Dendritic cell treated with granulocyte-macrophage colony-stimulating factor and Interleukin-4, amounts not matched to agents 40 ng/mL and 50 ng/mL, for 4 days (primary cell): Measurements from ENCODE around the gene IL15RA.
"Not testable (repeated sequence)": the region's sequence is repeated elsewhere in the genome, so short reads cannot be mapped to it uniquely, and the experiment has no call there.

ENCODE experiments used
- H3K27ac Mint-ChIP-seq: one replicate; pipeline ENCODE4 v1.8.0; 2022; ENCODE audit warnings: mild to moderate bottlenecking, mixed read lengths
- H3K27me3 Mint-ChIP-seq: one replicate; pipeline ENCODE4 v1.8.0; 2022; ENCODE audit warnings: mild to moderate bottlenecking, mixed read lengths
- H3K36me3 Mint-ChIP-seq: one replicate; pipeline ENCODE4 v1.8.0; 2022; ENCODE audit warnings: low read depth, mixed read lengths
- H3K4me1 Mint-ChIP-seq: one replicate; pipeline ENCODE4 v1.8.0; 2022; ENCODE audit warnings: low read depth, mixed read lengths
- H3K4me3 Mint-ChIP-seq: one replicate; pipeline ENCODE4 v1.8.0; 2022; ENCODE audit warnings: mild to moderate bottlenecking, moderate library complexity, mixed read lengths
- H3K9me3 Mint-ChIP-seq: one replicate; pipeline ENCODE4 v1.8.0; 2022; ENCODE audit warnings: mixed read lengths
- intact Hi-C: fragments of 100-400 bp; cut with micrococcal nuclease; formaldehyde crosslinking; loops from one replicate; pipeline ENCODE4 v1.15.0; 2022

The IL15RA gene

GRCh38 chr10:5930272-5930671 lies 47.1 kb downstream of the IL15RA start:
- Mint-ChIP-seq H3K4me3 (no peak overlapping the region), H3K36me3 (peaks cover 92% of the 10 kb centered on the region), H3K4me1 (no peaks in the 10 kb centered on the region), H3K27me3 (no peaks in the 10 kb centered on the region), H3K9me3 (no peaks in the 10 kb centered on the region), H3K27ac (no peak overlapping the region)
- intact Hi-C loops: no loop called here

- intact Hi-C loops: no loop called here
- H3K9me3 Mint-ChIP-seq: no peaks in the 10 kb centered on the region
- no peak overlapping the region for H3K4me3 Mint-ChIP-seq
- H3K36me3 Mint-ChIP-seq: peaks cover 96% of the 10 kb centered on the region
- no peak overlapping the region for H3K27ac Mint-ChIP-seq
- H3K27me3 Mint-ChIP-seq: no peaks in the 10 kb centered on the region
- no peaks in the 10 kb centered on the region for H3K4me1 Mint-ChIP-seq
Measured at GRCh38 chr10:5929442-5929841, 47.9 kb downstream of the IL15RA start.

- Mint-ChIP-seq H3K4me1 (no peaks in the 10 kb centered on the region), H3K27ac (no peak overlapping the region), H3K9me3 (no peaks in the 10 kb centered on the region), H3K36me3 (peaks cover 100% of the 10 kb centered on the region), H3K4me3 (no peak overlapping the region), H3K27me3 (no peaks in the 10 kb centered on the region)
- intact Hi-C loops: no loop called here
Measured at GRCh38 chr10:5927306-5927705, 50.0 kb downstream of the IL15RA start.

GRCh38 chr10:5924889-5925288 lies 52.5 kb downstream of the IL15RA start:
- intact Hi-C loops: no loop called here
- H3K27ac Mint-ChIP-seq: no peak overlapping the region
- no peaks in the 10 kb centered on the region for H3K9me3 Mint-ChIP-seq
- H3K27me3 Mint-ChIP-seq: no peaks in the 10 kb centered on the region
- H3K4me3 Mint-ChIP-seq: no peak overlapping the region
- no peaks in the 10 kb centered on the region for H3K4me1 Mint-ChIP-seq
- peaks cover 100% of the 10 kb centered on the region for H3K36me3 Mint-ChIP-seq

- intact Hi-C loops: no loop called here
Measured at GRCh38 chr10:5921746-5922145, 55.6 kb downstream of the IL15RA start.

GRCh38 chr10:5919568-5919967 lies 57.8 kb downstream of the IL15RA start:
- Mint-ChIP-seq H3K36me3 (peaks cover 97% of the 10 kb centered on the region), H3K27ac (no peak overlapping the region), H3K4me3 (no peak overlapping the region), H3K9me3 (no peaks in the 10 kb centered on the region), H3K4me1 (no peaks in the 10 kb centered on the region), H3K27me3 (no peaks in the 10 kb centered on the region)
- intact Hi-C loops: no loop called here

More at GRCh38 chr10:5921746-5922145, 55.6 kb downstream of the IL15RA start:
- no peaks in the 10 kb centered on the region for H3K9me3 Mint-ChIP-seq
- H3K4me1 Mint-ChIP-seq: no peaks in the 10 kb centered on the region
- no peaks in the 10 kb centered on the region for H3K27me3 Mint-ChIP-seq
- H3K27ac Mint-ChIP-seq: no peak overlapping the region
- peaks cover 97% of the 10 kb centered on the region for H3K36me3 Mint-ChIP-seq
- H3K4me3 Mint-ChIP-seq: no peak overlapping the region

GRCh38 chr10:5918763-5919162 lies 58.6 kb downstream of the IL15RA start:
- no peaks in the 10 kb centered on the region for H3K9me3 Mint-ChIP-seq
- no peak overlapping the region for H3K27ac Mint-ChIP-seq
- intact Hi-C loops: no loop called here
- no peaks in the 10 kb centered on the region for H3K27me3 Mint-ChIP-seq
- H3K4me1 Mint-ChIP-seq: no peaks in the 10 kb centered on the region
- no peak overlapping the region for H3K4me3 Mint-ChIP-seq
- peaks cover 97% of the 10 kb centered on the region for H3K36me3 Mint-ChIP-seq

- Mint-ChIP-seq H3K27ac (no peak overlapping the region), H3K4me3 (no peak overlapping the region), H3K36me3 (peaks cover 97% of the 10 kb centered on the region), H3K27me3 (no peaks in the 10 kb centered on the region), H3K9me3 (no peaks in the 10 kb centered on the region), H3K4me1 (no peaks in the 10 kb centered on the region)
- intact Hi-C loops: no loop called here
Measured at GRCh38 chr10:5917305-5917704, 60.0 kb downstream of the IL15RA start.

GRCh38 chr10:5915451-5915850 lies 61.9 kb downstream of the IL15RA start:
- peaks cover 97% of the 10 kb centered on the region for H3K36me3 Mint-ChIP-seq
- H3K27ac Mint-ChIP-seq: no peak overlapping the region
- H3K4me1 Mint-ChIP-seq: no peaks in the 10 kb centered on the region
- intact Hi-C loops: no loop called here
- H3K4me3 Mint-ChIP-seq: no peak overlapping the region
- H3K27me3 Mint-ChIP-seq: no peaks in the 10 kb centered on the region
- H3K9me3 Mint-ChIP-seq: no peaks in the 10 kb centered on the region

GRCh38 chr10:5913736-5914135 lies 63.6 kb downstream of the IL15RA start:
- no peaks in the 10 kb centered on the region for H3K4me1 Mint-ChIP-seq
- no peaks in the 10 kb centered on the region for H3K9me3 Mint-ChIP-seq
- H3K36me3 Mint-ChIP-seq: peaks cover 100% of the 10 kb centered on the region
- H3K4me3 Mint-ChIP-seq: no peak overlapping the region
- intact Hi-C loops: no loop called here
- H3K27me3 Mint-ChIP-seq: no peaks in the 10 kb centered on the region
- no peak overlapping the region for H3K27ac Mint-ChIP-seq

- intact Hi-C loops: no loop called here
- no peaks in the 10 kb centered on the region for H3K9me3 Mint-ChIP-seq
- H3K36me3 Mint-ChIP-seq: peaks cover 100% of the 10 kb centered on the region
- H3K27ac Mint-ChIP-seq: no peak overlapping the region
- H3K4me1 Mint-ChIP-seq: peaks cover 3% of the 10 kb centered on the region
- no peak overlapping the region for H3K4me3 Mint-ChIP-seq
- no peaks in the 10 kb centered on the region for H3K27me3 Mint-ChIP-seq
Measured at GRCh38 chr10:5911670-5912069, 65.7 kb downstream of the IL15RA start.

GRCh38 chr10:5910323-5911100 lies 66.8 kb downstream of the IL15RA start:
- Mint-ChIP-seq H3K27ac (no peak overlapping the region), H3K9me3 (no peaks in the 10 kb centered on the region), H3K4me1 (peaks cover 11% of the 10 kb centered on the region), H3K36me3 (peaks cover 100% of the 10 kb centered on the region), H3K4me3 (no peak overlapping the region), H3K27me3 (no peaks in the 10 kb centered on the region)
- intact Hi-C loops: no loop called here

GRCh38 chr10:5908676-5909075 lies 68.7 kb downstream of the IL15RA start:
- Mint-ChIP-seq H3K27ac (peak overlapping the region; percentile 21), H3K4me1 (peaks cover 20% of the 10 kb centered on the region)

GRCh38 chr10:5906651-5907050 lies 70.7 kb downstream of the IL15RA start:
- H3K36me3 Mint-ChIP-seq: peaks cover 78% of the 10 kb centered on the region

More at GRCh38 chr10:5908676-5909075, 68.7 kb downstream of the IL15RA start:
- H3K36me3 Mint-ChIP-seq: peaks cover 90% of the 10 kb centered on the region
- H3K27me3 Mint-ChIP-seq, H3K9me3 Mint-ChIP-seq, H3K4me3 Mint-ChIP-seq, intact Hi-C loops: not testable (repeated sequence)

More at GRCh38 chr10:5906651-5907050, 70.7 kb downstream of the IL15RA start:
- Mint-ChIP-seq H3K27ac (no peak overlapping the region), H3K27me3 (no peaks in the 10 kb centered on the region), H3K9me3 (no peaks in the 10 kb centered on the region), H3K4me1 (peaks cover 23% of the 10 kb centered on the region), H3K4me3 (no peak overlapping the region)
- intact Hi-C loops: no loop called here
